Activated B cell treated with CpG ODN at 0.5 μM for 24 hours (primary cell): ENCODE data around the gene SLC29A2. TPM values are rescaled to one million over a fixed set of nuclear protein-coding genes. Genes with fewer than 3 reads are reported as not detected.
A peak's percentile ranks its signal among the peaks of the same experiment; 100 is the strongest.

Experiments
- ATAC-seq: fragments of 200-7000 bp; cut with Tn5 transposase; one replicate; pipeline ENCODE4 v1.10.0; 2021; ENCODE audit warnings: low read depth, mild to moderate bottlenecking, moderate library complexity
- CTCF ChIA-PET: fragments of 350-600 bp; sonication (Branson Sonifier 250); formaldehyde crosslinking; loops from one replicate; lab custom pipeline; 2021; ENCODE audit warnings: antibody characterized with exemption; lab: Charles Lee
- POLR2A ChIA-PET: fragments of 350-600 bp; sonication (Branson Sonifier 250); formaldehyde crosslinking; loops from one replicate; lab custom pipeline; 2021; ENCODE audit warnings: antibody characterized with exemption; lab: Charles Lee
- DNase-seq: peaks from one replicate; pipeline ENCODE4 v3.0.0; 2022
- H3K27ac Mint-ChIP-seq: one replicate; pipeline ENCODE4 v1.8.0; 2020; ENCODE audit warnings: mixed read lengths
- H3K27me3 Mint-ChIP-seq: one replicate; pipeline ENCODE4 v1.8.0; 2021; ENCODE audit warnings: mixed read lengths
- H3K36me3 Mint-ChIP-seq: one replicate; pipeline ENCODE4 v1.8.0; 2021; ENCODE audit warnings: low read depth, mixed read lengths
- H3K4me1 Mint-ChIP-seq: one replicate; pipeline ENCODE4 v1.8.0; 2021; ENCODE audit warnings: mixed read lengths
- H3K4me3 Mint-ChIP-seq: one replicate; pipeline ENCODE4 v1.8.0; 2020; ENCODE audit warnings: mild to moderate bottlenecking, mixed read lengths
- H3K9me3 Mint-ChIP-seq: one replicate; pipeline ENCODE4 v1.8.0; 2020; ENCODE audit warnings: mixed read lengths
- CTCF ChIP-seq: fragments of 200-600 bp; IDR thresholded peaks from one replicate; pipeline ENCODE4 v1.8.0; 2022; ENCODE audit warnings: antibody characterized with exemption, mild to moderate bottlenecking
- intact Hi-C: fragments of 100-400 bp; cut with micrococcal nuclease; formaldehyde crosslinking; loops from one replicate; pipeline ENCODE4 v1.15.1; 2024
- total RNA-seq: library from RNA; stranded (reverse); gene quantifications from 2 replicates; pipeline ENCODE4 v1.2.3, GENCODE V29; 2022

Gene SLC29A2
- total RNA-seq, 1 donor from 2014 or later = 17.1 TPM

GRCh38 chr11:66315921-66316811 is 55.4 kb downstream of the SLC29A2 start:
- H3K4me1 Mint-ChIP-seq = peaks cover 56% of the 10 kb centered on the region
- ATAC-seq = no peak
- H3K9me3 Mint-ChIP-seq = no peaks in the 10 kb centered on the region
- ChIA-PET CTCF (no interaction called here), POLR2A (interaction anchor here (0.6 to 2.3 kb wide), 14 partner anchors 23 to 484 kb away, joined by 3 to 9 read pairs (median 4); partner anchors contain the start of genes RBM4B, SF3B2, YIF1A and ZDHHC24)
- intact Hi-C loops = no loop called here
- no peak for TF ChIP-seq CTCF
- no peak overlapping the region for H3K4me3 Mint-ChIP-seq
- peak overlapping the region; percentile 30 for H3K27ac Mint-ChIP-seq
- DNase-seq = no peak
- H3K36me3 Mint-ChIP-seq = peaks cover 2% of the 10 kb centered on the region
- H3K27me3 Mint-ChIP-seq = no peaks in the 10 kb centered on the region

GRCh38 chr11:66315498-66315885 is 56.1 kb downstream of the SLC29A2 start:
- intact Hi-C loops = no loop called here
- no peak for TF ChIP-seq CTCF
- Mint-ChIP-seq H3K4me3 (peak overlapping the region; percentile 6), H3K9me3 (no peaks in the 10 kb centered on the region), H3K27me3 (no peaks in the 10 kb centered on the region), H3K36me3 (peaks cover 2% of the 10 kb centered on the region), H3K4me1 (peaks cover 56% of the 10 kb centered on the region), H3K27ac (peak overlapping the region; percentile 30)
- CTCF ChIA-PET = no interaction called here
- ATAC-seq (no peak), DNase-seq (no peak)
- POLR2A ChIA-PET = interaction anchor here (0.6 to 0.7 kb wide), 3 partner anchors 45 to 362 kb away, joined by 3 to 7 read pairs (median 4); partner anchors contain the start of gene RBM4B

GRCh38 chr11:66314561-66315497 is 56.7 kb downstream of the SLC29A2 start:
- Mint-ChIP-seq H3K4me3 (no peak overlapping the region), H3K9me3 (no peaks in the 10 kb centered on the region), H3K27me3 (no peaks in the 10 kb centered on the region), H3K4me1 (peaks cover 53% of the 10 kb centered on the region), H3K27ac (no peak overlapping the region), H3K36me3 (peaks cover 2% of the 10 kb centered on the region)
- CTCF ChIA-PET = interaction anchor here (0.6 to 0.7 kb wide), 2 partner anchors 71 to 484 kb away, joined by 3 to 4 read pairs; no protein-coding TSS in a partner anchor
- DNase-seq = no peak
- ATAC-seq = no peak
- POLR2A ChIA-PET = interaction anchor here (0.6 to 3.1 kb wide), 2 partner anchors 30 to 45 kb away, joined by 7 to 24 read pairs; partner anchors contain the start of gene BRMS1
- intact Hi-C loops = no loop called here
- TF ChIP-seq CTCF = no peak

- peaks cover 2% of the 10 kb centered on the region for H3K36me3 Mint-ChIP-seq
- H3K9me3 Mint-ChIP-seq = no peaks in the 10 kb centered on the region
- DNase-seq = no peak
- POLR2A ChIA-PET = interaction anchor here (3.1 kb wide), 1 partner anchor 30 kb away, joined by 24 read pairs; the partner anchor contains the start of gene BRMS1
- peak overlapping the region; percentile 28 for H3K4me3 Mint-ChIP-seq
- ATAC-seq = no peak
- no peak for TF ChIP-seq CTCF
- peaks cover 51% of the 10 kb centered on the region for H3K4me1 Mint-ChIP-seq
- intact Hi-C loops = no loop called here
- H3K27ac Mint-ChIP-seq = peak overlapping the region; percentile 30
- CTCF ChIA-PET = interaction anchor here (0.6 to 5.1 kb wide), 3 partner anchors 17 to 485 kb away, joined by 3 to 67 read pairs (median 4); no protein-coding TSS in a partner anchor
- H3K27me3 Mint-ChIP-seq = no peaks in the 10 kb centered on the region
These were observed 57.4 kb downstream of the SLC29A2 start for GRCh38 chr11:66314186-66314501.
